PC-3 (cell line): ENCODE results near the gene FOSB. TPM values are rescaled to one million over a fixed set of nuclear protein-coding genes. Genes with fewer than 3 reads are reported as not detected.

Experiments
- ATAC-seq: fragments of 200-7000 bp; cut with Tn5 transposase; 2 replicates; pipeline ENCODE4 v1.9.1; 2020; ENCODE audit warnings: mild to moderate bottlenecking, moderate library complexity
- BruUV-seq: library from RNA; stranded (reverse); fragments of 400-500 nt; replicated peaks from 2 replicates; lab custom pipeline; 2021; lab: Mats Ljungman, UMichigan
- CTCF ChIA-PET: fragments of 300-600 bp; sonication (Branson Sonifier 250); formaldehyde crosslinking; loops from one replicate; lab custom pipeline; 2022; ENCODE audit warnings: antibody characterized with exemption; lab: Charles Lee
- POLR2A ChIA-PET: fragments of 300-600 bp; sonication (Branson Sonifier 250); formaldehyde crosslinking; loops from one replicate; lab custom pipeline; 2022; ENCODE audit warnings: antibody characterized with exemption; ENCODE audit not compliant: unreplicated experiment; lab: Charles Lee
- DNase-seq: peaks from one replicate; pipeline ENCODE4 v3.0.0-alpha.2; 2015
- H2AFZ ChIP-seq: fragments of 300-600 bp; sonication (generic); 2 replicates; pipeline ENCODE4 v1.6.0; 2016; ENCODE audit warnings: antibody characterized with exemption, low read length
- H3F3A ChIP-seq: fragments of 300-600 bp; sonication (generic); one replicate; pipeline ENCODE4 v1.6.0; 2017; ENCODE audit warnings: antibody characterized with exemption, low read length, control low read depth, mild to moderate bottlenecking; ENCODE audit not compliant: unreplicated experiment
- H3K27ac ChIP-seq: fragments of 300-600 bp; sonication (generic); 2 replicates; pipeline ENCODE4 v1.5.1; 2016; ENCODE audit warnings: mild to moderate bottlenecking, low read length
- H3K27me3 ChIP-seq: fragments of 300-600 bp; sonication (generic); 2 replicates; pipeline ENCODE4 v1.6.1; 2016; ENCODE audit warnings: low read length, mixed read lengths
- H3K36me3 ChIP-seq: fragments of 300-600 bp; sonication (generic); 2 replicates; pipeline ENCODE4 v1.6.1; 2016; ENCODE audit warnings: low read depth, mixed run types, low read length, mixed read lengths
- H3K4me1 ChIP-seq: fragments of 300-600 bp; sonication (generic); 2 replicates; pipeline ENCODE4 v1.5.1; 2016; ENCODE audit warnings: low read length; ENCODE audit not compliant: insufficient read depth
- H3K4me2 ChIP-seq: fragments of 300-600 bp; sonication (generic); 2 replicates; pipeline ENCODE4 v1.6.0; 2016; ENCODE audit warnings: low read length
- H3K4me3 ChIP-seq: fragments of 300-600 bp; sonication (generic); 2 replicates; pipeline ENCODE4 v1.5.1; 2016; ENCODE audit warnings: mild to moderate bottlenecking, low read length, mixed read lengths
- H3K79me2 ChIP-seq: fragments of 300-600 bp; sonication (generic); 2 replicates; pipeline ENCODE4 v1.6.1; 2017; ENCODE audit warnings: low read length, mixed read lengths
- H3K9ac ChIP-seq: fragments of 300-600 bp; sonication (generic); 2 replicates; pipeline ENCODE4 v1.6.0; 2016; ENCODE audit warnings: mild to moderate bottlenecking, low read length
- H3K9me2 ChIP-seq: fragments of 300-600 bp; sonication (generic); replicated peaks from 2 replicates; pipeline ENCODE4 v1.6.1; 2016; ENCODE audit warnings: mixed run types, low read length, mixed read lengths
- H3K9me3 ChIP-seq: fragments of 300-600 bp; sonication (generic); 2 replicates; pipeline ENCODE4 v1.6.1; 2016; ENCODE audit warnings: low read length, mixed read lengths
- H4K20me1 ChIP-seq: fragments of 300-600 bp; sonication (generic); 2 replicates; pipeline ENCODE4 v1.6.1; 2016; ENCODE audit warnings: low read length, mixed read lengths
- EZH2 ChIP-seq: fragments of 300-600 bp; sonication (generic); IDR thresholded peaks from one replicate; pipeline ENCODE4 v1.6.1; 2017; ENCODE audit warnings: antibody characterized with exemption, mild to moderate bottlenecking, low read length; ENCODE audit not compliant: unreplicated experiment
- EZH2phosphoT487 ChIP-seq: fragments of 300-600 bp; sonication (generic); IDR thresholded peaks from 2 replicates; pipeline ENCODE4 v1.6.1; 2018; ENCODE audit warnings: mild to moderate bottlenecking, antibody characterized with exemption, low read length, borderline replicate concordance
- intact Hi-C: fragments of 100-400 bp; cut with micrococcal nuclease; formaldehyde crosslinking; loops from 2 replicates; pipeline ENCODE4 v1.9.0; 2023
- total RNA-seq: library from RNA; depleted of rRNA; stranded (reverse); fragments of >200 nt; gene quantifications from 2 replicates; pipeline ENCODE4 v1.2.3, GENCODE V29; 2014
- TF ChIP-seq, protein P1 (sequence below): fragments of 300-600 bp; sonication (generic); conservative IDR thresholded peaks from 2 replicates; pipeline ENCODE4 v1.5.1; 2017; ENCODE audit warnings: antibody characterized with exemption, low read depth, mild to moderate bottlenecking, low read length

The FOSB gene
- total RNA-seq, 1 experiment from 2014 or later = 35.8 TPM

- peak; percentile 66 for DNase-seq
- POLR2A ChIA-PET = interaction anchor here (0.6 kb wide), 1 partner anchor 16 kb away, joined by 3 read pairs; no protein-coding TSS in a partner anchor
- no TSS peak for BruUV-seq
These were observed 28.1 kb upstream of the FOSB start for GRCh38 chr19:45439569-45440258.

GRCh38 chr19:45440259-45440638, 27.5 kb upstream of the FOSB start:
- intact Hi-C loops = no loop called here
- ATAC-seq (no peak), DNase-seq (no peak)
- TF ChIP-seq EZH2phosphoT487 (no peak), EZH2 (no peak)
- TF ChIP-seq, protein P1, sequence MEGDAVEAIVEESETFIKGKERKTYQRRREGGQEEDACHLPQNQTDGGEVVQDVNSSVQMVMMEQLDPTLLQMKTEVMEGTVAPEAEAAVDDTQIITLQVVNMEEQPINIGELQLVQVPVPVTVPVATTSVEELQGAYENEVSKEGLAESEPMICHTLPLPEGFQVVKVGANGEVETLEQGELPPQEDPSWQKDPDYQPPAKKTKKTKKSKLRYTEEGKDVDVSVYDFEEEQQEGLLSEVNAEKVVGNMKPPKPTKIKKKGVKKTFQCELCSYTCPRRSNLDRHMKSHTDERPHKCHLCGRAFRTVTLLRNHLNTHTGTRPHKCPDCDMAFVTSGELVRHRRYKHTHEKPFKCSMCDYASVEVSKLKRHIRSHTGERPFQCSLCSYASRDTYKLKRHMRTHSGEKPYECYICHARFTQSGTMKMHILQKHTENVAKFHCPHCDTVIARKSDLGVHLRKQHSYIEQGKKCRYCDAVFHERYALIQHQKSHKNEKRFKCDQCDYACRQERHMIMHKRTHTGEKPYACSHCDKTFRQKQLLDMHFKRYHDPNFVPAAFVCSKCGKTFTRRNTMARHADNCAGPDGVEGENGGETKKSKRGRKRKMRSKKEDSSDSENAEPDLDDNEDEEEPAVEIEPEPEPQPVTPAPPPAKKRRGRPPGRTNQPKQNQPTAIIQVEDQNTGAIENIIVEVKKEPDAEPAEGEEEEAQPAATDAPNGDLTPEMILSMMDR = no peak
- Histone ChIP-seq H3K4me3 (peak overlapping the region; percentile 76), H4K20me1 (no peaks in the 10 kb centered on the region), H3K4me1 (peaks cover 14% of the 10 kb centered on the region), H2AFZ (peak overlapping the region; percentile 69; the same call in 1 of the 2 replicates), H3K27ac (peak overlapping the region; percentile 20; the same call in 1 of the 2 replicates), H3K9me2 (no peaks in the 10 kb centered on the region), H3K9ac (peak overlapping the region; percentile 76), H3K36me3 (no peaks in the 10 kb centered on the region), H3K27me3 (no peaks in the 10 kb centered on the region), H3K79me2 (no peaks in the 10 kb centered on the region), H3K4me2 (peak overlapping the region; percentile 78), H3F3A (no peaks in the 10 kb centered on the region), H3K9me3 (no peaks in the 10 kb centered on the region)
- no TSS peak for BruUV-seq
- POLR2A ChIA-PET = interaction anchor here (0.5 to 0.6 kb wide), 2 partner anchors 229 to 274 kb away, joined by 4 to 8 read pairs; no protein-coding TSS in a partner anchor
- CTCF ChIA-PET = interaction anchor here (1.3 to 1.5 kb wide), 3 partner anchors 38 to 45 kb away, joined by 11 to 60 read pairs (median 13); no protein-coding TSS in a partner anchor

More at GRCh38 chr19:45439569-45440258, 28.1 kb upstream of the FOSB start:
- Histone ChIP-seq H3K9me3 (no peaks in the 10 kb centered on the region), H3K79me2 (no peaks in the 10 kb centered on the region), H3K4me1 (peaks cover 14% of the 10 kb centered on the region), H3K27ac (peak overlapping the region; percentile 20; the same call in 1 of the 2 replicates), H4K20me1 (no peaks in the 10 kb centered on the region), H3K4me2 (peak overlapping the region; percentile 78), H3K9ac (peak overlapping the region; percentile 76), H3K4me3 (peak overlapping the region; percentile 76), H3K36me3 (no peaks in the 10 kb centered on the region), H3F3A (no peaks in the 10 kb centered on the region), H3K9me2 (no peaks in the 10 kb centered on the region), H2AFZ (peak overlapping the region; percentile 69; the same call in 1 of the 2 replicates), H3K27me3 (no peaks in the 10 kb centered on the region)
- CTCF ChIA-PET = interaction anchor here (0.6 to 1.3 kb wide), 3 partner anchors 39 to 299 kb away, joined by 3 to 60 read pairs (median 13); no protein-coding TSS in a partner anchor
- intact Hi-C loops = loop anchor here (1.0 kb wide), 1 partner anchor 39 kb away; no protein-coding TSS in a partner anchor
- TF ChIP-seq EZH2 = no peak
- TF ChIP-seq, protein P1 = peak; percentile 86
- peak; percentile 25 for ATAC-seq
